Measurements from ENCODE around the gene INHA.
A peak's percentile ranks its signal among the peaks of the same experiment; 100 is the strongest.

INHA gene

GRCh38 chr2:219598308-219599078, 26.4 kb downstream of the INHA start:
- DNase-seq (ENCODE audit: low read depth), result no peak
- peak overlapping the region; percentile 92 for H3K4me3 ChIP-seq (ENCODE audit: control insufficient read depth, low read depth, low read length)

DNA sequence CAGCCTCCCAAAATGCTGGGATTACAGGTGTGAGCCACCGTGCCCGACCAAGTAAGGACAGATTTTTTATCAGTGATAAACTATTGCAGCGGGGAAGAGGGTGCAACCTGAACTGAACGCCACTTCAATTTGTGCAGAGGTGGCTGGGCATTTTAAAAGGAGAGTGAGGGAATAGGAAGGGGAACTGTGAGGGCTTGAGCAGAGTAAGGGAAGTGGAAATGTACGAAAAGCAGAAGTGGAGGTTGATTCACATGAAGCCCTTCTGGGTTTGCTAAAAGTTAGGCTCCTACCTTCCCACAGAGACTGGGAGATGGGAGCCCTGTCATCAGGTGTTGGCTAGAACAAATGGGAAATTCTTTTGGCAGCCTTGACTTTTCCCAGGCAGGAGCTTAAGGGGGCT, 31.7 kb downstream of the INHA start:
- no peak for DNase-seq (ENCODE audit: low read depth)
- TF ChIP-seq, protein P1, sequence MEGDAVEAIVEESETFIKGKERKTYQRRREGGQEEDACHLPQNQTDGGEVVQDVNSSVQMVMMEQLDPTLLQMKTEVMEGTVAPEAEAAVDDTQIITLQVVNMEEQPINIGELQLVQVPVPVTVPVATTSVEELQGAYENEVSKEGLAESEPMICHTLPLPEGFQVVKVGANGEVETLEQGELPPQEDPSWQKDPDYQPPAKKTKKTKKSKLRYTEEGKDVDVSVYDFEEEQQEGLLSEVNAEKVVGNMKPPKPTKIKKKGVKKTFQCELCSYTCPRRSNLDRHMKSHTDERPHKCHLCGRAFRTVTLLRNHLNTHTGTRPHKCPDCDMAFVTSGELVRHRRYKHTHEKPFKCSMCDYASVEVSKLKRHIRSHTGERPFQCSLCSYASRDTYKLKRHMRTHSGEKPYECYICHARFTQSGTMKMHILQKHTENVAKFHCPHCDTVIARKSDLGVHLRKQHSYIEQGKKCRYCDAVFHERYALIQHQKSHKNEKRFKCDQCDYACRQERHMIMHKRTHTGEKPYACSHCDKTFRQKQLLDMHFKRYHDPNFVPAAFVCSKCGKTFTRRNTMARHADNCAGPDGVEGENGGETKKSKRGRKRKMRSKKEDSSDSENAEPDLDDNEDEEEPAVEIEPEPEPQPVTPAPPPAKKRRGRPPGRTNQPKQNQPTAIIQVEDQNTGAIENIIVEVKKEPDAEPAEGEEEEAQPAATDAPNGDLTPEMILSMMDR (IDR thresholded peaks at IDR 0.05; ENCODE audit: control insufficient read depth, insufficient read depth, low read depth, low read length, missing control alignments), result no peak

More at GRCh38 chr2:219598308-219599078, 26.4 kb downstream of the INHA start:
- TF ChIP-seq, protein P1 (IDR thresholded peaks at IDR 0.05; ENCODE audit: control insufficient read depth, insufficient read depth, low read depth, low read length, missing control alignments), result no peak

GRCh38 chr2:219605607-219605954, 33.5 kb downstream of the INHA start:
- TF ChIP-seq, protein P1 (IDR thresholded peaks at IDR 0.05; ENCODE audit: control insufficient read depth, insufficient read depth, low read depth, low read length, missing control alignments), result no peak
- no peak overlapping the region for H3K4me3 ChIP-seq (ENCODE audit: control insufficient read depth, low read depth, low read length)
- DNase-seq (ENCODE audit: low read depth), result no peak

More for the DNA sequence above, 31.7 kb downstream of the INHA start:
- H3K4me3 ChIP-seq (ENCODE audit: control insufficient read depth, low read depth, low read length), result no peak overlapping the region

GRCh38 chr2:219607931-219608330, 35.8 kb downstream of the INHA start:
- H3K4me3 ChIP-seq (ENCODE audit: control insufficient read depth, low read depth, low read length), result no peak overlapping the region
- TF ChIP-seq, protein P1 (IDR thresholded peaks at IDR 0.05; ENCODE audit: control insufficient read depth, insufficient read depth, low read depth, low read length, missing control alignments), result no peak
- no peak for DNase-seq (ENCODE audit: low read depth)

DNA sequence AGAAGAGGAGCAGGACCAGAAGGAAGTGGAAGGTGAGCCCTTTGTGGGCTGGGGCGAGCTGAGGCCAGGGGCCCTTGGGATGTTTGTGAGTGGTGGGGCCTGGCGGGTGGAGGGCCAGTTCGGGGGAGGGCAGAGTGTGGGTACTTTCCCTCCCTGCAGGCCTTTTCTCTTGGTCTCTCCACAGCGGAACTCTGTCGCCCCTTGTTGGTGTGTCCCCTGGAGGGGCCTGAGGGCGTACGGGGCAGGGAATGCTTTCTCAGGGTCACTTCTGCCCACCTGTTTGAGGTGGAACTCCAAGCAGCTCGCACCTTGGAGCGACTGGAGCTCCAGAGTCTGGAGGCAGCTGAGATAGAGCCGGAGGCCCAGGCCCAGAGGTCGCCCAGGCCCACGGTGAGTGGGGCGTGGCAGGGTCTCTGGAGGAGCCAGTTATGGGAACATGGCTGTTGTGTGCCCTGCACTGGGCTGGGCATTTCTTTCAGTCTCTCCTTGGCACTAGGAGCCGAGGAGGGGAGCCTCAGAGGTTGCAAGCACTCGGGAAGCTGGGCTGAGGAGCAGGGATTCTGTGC, 36.4 kb downstream of the INHA start:
- TF ChIP-seq, protein P1 (IDR thresholded peaks at IDR 0.05; ENCODE audit: control insufficient read depth, insufficient read depth, low read depth, low read length, missing control alignments), result no peak
- no peak for DNase-seq (ENCODE audit: low read depth)
- H3K4me3 ChIP-seq (ENCODE audit: control insufficient read depth, low read depth, low read length), result no peak overlapping the region

GRCh38 chr2:219609149-219609750, 37.1 kb downstream of the INHA start:
- no peak for DNase-seq (ENCODE audit: low read depth)
- TF ChIP-seq, protein P1 (IDR thresholded peaks at IDR 0.05; ENCODE audit: control insufficient read depth, insufficient read depth, low read depth, low read length, missing control alignments), result no peak
- H3K4me3 ChIP-seq (ENCODE audit: control insufficient read depth, low read depth, low read length), result no peak overlapping the region
